OCI-LY3 (cell line): Measurements from ENCODE around the gene MADCAM1.

Experiments
- EZH2phosphoT487 ChIP-seq: fragments of 200-600 bp; shearing (Covaris generic); IDR thresholded peaks from 2 replicates; pipeline ENCODE4 v1.6.1; 2018; ENCODE audit warnings: antibody characterized with exemption, mixed run types, low read depth
- TF ChIP-seq, protein P1 (sequence below): fragments of 200-600, 300-600 bp; sonication (generic); IDR thresholded peaks from 2 replicates; pipeline ENCODE4 v1.5.1; 2014; ENCODE audit warnings: antibody characterized with exemption, low read length, low read depth

- TF ChIP-seq, protein P1, sequence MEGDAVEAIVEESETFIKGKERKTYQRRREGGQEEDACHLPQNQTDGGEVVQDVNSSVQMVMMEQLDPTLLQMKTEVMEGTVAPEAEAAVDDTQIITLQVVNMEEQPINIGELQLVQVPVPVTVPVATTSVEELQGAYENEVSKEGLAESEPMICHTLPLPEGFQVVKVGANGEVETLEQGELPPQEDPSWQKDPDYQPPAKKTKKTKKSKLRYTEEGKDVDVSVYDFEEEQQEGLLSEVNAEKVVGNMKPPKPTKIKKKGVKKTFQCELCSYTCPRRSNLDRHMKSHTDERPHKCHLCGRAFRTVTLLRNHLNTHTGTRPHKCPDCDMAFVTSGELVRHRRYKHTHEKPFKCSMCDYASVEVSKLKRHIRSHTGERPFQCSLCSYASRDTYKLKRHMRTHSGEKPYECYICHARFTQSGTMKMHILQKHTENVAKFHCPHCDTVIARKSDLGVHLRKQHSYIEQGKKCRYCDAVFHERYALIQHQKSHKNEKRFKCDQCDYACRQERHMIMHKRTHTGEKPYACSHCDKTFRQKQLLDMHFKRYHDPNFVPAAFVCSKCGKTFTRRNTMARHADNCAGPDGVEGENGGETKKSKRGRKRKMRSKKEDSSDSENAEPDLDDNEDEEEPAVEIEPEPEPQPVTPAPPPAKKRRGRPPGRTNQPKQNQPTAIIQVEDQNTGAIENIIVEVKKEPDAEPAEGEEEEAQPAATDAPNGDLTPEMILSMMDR, result peak; percentile 98
- TF ChIP-seq EZH2phosphoT487, result no peak
Measured at GRCh38 chr19:510606-511100, 14.4 kb downstream of the MADCAM1 start.
